Body of pancreas (tissue), 4 donors: Measurements from ENCODE around the gene NANOS1.

Source experiments
- CTCF ChIP-seq, 7 experiments: fragments of 450-650 bp in 4 of 7; fragments of 200-600 bp in 3 of 7; sonication (generic) in 3 of 7; IDR thresholded peaks; one replicate each; pipeline ENCODE4 v1.5.1; 2016 to 2019; ENCODE audit warnings: antibody characterized with exemption in 7 of 7
- POLR2A ChIP-seq, 3 donors: fragments of 450-650 bp; IDR thresholded peaks; one replicate each; pipeline ENCODE4 v1.6.1; 2016; ENCODE audit warnings: antibody characterized with exemption in 3 of 3, mild to moderate bottlenecking in 2 of 3

GRCh38 chr10:119003572-119004289, 25.8 kb upstream of the NANOS1 start:
- TF ChIP-seq CTCF (IDR thresholded peaks at IDR 0.05) (no peak), POLR2A (IDR thresholded peaks at IDR 0.05) (no peak)
